B cell (primary cell): Measurements from ENCODE around the gene NTSR2.

Experiments
- EZH2 ChIP-seq: IDR thresholded peaks from 2 replicates; pipeline ENCODE4 v1.6.1; 2012; ENCODE audit warnings: borderline replicate concordance, low read depth, mild to moderate bottlenecking, moderate library complexity, low read length; ENCODE audit not compliant: insufficient read depth, poor library complexity, severe bottlenecking
- TF ChIP-seq, protein P1 (sequence below): fragments of 200-600 bp; IDR thresholded peaks from one replicate; pipeline ENCODE4 v1.8.0; 2022; ENCODE audit warnings: antibody characterized with exemption, mild to moderate bottlenecking

DNA sequence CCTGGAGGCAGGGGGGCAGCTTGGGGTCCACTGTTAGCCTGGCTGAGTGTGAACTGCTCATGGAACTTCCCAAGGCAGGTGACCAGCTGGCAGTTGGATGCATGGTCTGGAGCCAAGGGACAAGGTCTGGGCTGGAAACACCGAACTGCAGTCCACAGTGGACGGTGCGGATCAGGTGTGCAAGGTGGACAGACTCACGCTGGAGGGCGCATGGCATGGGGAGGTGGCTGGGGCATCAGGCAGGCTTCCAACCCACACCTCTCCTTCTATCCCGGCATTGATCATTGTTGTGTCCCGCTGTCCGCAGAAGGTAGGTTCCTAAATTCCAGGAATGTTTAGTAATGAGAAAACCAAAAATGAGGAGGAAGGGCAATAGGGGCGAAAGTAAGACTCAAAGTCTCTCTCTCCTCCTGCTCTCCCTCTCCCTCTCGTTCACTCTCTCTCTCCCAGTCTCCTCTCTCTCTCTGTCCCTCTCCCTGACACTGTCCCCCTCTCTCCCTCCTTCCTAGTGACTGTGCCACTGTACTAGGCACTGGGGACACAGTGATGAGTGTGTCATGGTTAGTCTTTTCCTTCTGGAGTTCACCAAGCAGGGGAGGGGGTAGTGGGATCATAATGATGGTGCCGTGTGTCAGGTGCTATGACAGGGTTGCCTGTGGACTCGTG, 46.1 kb upstream of the NTSR2 start:
- TF ChIP-seq, protein P1, sequence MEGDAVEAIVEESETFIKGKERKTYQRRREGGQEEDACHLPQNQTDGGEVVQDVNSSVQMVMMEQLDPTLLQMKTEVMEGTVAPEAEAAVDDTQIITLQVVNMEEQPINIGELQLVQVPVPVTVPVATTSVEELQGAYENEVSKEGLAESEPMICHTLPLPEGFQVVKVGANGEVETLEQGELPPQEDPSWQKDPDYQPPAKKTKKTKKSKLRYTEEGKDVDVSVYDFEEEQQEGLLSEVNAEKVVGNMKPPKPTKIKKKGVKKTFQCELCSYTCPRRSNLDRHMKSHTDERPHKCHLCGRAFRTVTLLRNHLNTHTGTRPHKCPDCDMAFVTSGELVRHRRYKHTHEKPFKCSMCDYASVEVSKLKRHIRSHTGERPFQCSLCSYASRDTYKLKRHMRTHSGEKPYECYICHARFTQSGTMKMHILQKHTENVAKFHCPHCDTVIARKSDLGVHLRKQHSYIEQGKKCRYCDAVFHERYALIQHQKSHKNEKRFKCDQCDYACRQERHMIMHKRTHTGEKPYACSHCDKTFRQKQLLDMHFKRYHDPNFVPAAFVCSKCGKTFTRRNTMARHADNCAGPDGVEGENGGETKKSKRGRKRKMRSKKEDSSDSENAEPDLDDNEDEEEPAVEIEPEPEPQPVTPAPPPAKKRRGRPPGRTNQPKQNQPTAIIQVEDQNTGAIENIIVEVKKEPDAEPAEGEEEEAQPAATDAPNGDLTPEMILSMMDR = no peak
- TF ChIP-seq EZH2 = no peak
